ENCODE results near the gene ADAM12. TPM values are rescaled to one million over a fixed set of nuclear protein-coding genes. Genes with fewer than 3 reads are reported as not detected.

ADAM12 gene
- total and polyA plus RNA-seq, 2 donors from 2014 or later: 0.26 to 3.3 TPM

DNA sequence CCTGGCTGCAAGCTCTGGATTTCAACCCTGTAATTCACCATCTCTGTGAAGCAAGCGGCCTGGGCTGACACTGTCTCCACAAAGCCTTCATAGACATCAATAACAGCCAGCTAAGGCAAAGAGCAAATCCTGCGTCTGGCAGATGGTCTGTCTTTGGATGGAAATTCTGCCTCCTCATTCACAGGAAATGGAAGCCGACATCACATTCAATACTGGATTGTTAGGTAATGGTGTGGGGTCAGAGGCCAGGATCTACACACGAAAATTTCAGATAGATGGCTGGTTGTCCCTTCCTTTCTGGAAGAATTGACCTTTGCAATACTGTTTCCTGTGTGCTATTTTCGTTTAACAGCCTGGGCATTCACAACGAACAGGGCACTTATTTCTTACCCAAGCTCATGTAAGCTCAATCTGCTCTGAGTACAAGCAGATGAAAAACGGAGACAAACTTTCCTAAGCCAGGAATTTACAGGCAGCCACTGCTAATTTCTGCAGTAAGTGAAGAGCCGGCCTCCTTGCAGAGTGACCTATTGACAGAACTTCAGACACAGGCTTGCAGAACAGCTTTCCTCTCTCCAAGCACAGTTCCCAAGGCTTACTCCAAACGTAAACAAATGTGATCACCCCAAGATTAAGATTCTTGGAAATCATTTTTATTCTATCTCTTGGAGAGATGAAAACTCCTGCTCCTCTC lies 3.1 kb upstream of the ADAM12 start:
- TF ChIP-seq, protein P1, sequence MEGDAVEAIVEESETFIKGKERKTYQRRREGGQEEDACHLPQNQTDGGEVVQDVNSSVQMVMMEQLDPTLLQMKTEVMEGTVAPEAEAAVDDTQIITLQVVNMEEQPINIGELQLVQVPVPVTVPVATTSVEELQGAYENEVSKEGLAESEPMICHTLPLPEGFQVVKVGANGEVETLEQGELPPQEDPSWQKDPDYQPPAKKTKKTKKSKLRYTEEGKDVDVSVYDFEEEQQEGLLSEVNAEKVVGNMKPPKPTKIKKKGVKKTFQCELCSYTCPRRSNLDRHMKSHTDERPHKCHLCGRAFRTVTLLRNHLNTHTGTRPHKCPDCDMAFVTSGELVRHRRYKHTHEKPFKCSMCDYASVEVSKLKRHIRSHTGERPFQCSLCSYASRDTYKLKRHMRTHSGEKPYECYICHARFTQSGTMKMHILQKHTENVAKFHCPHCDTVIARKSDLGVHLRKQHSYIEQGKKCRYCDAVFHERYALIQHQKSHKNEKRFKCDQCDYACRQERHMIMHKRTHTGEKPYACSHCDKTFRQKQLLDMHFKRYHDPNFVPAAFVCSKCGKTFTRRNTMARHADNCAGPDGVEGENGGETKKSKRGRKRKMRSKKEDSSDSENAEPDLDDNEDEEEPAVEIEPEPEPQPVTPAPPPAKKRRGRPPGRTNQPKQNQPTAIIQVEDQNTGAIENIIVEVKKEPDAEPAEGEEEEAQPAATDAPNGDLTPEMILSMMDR (IDR thresholded peaks at IDR 0.05; ENCODE audit: borderline replicate concordance, extremely low read depth, insufficient read depth): no peak
- Histone ChIP-seq H3K9ac (ENCODE audit: low read length in 3 of 3) (no peak overlapping the region), H3K27ac (ENCODE audit: low read depth in 2 of 2, low read length in 2 of 2) (no peak overlapping the region)

DNA sequence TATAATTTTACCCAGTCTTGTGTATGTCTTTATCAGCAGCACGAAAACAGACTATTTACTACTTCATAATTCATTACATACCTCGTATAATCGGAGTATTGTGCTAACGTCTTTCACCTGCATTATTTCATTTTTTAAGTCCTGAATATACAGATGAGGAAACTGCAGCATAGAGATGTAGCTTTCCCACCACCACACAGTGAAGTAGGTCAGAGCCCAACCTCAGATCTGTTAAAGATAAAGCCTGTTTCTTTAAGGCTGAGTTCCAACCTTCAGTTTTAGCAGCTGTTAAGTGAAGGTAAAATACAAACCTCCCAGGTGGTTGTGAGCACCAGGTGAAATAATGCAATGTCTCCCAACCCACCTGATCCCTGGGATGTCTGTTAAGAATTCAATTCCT lies 2.0 kb upstream of the ADAM12 start:
- H3K27ac ChIP-seq (ENCODE audit: low read depth in 2 of 2, low read length in 2 of 2): no peak overlapping the region
- no peak overlapping the region for H3K9ac ChIP-seq (ENCODE audit: low read length in 3 of 3)
- no peak for FAIRE-seq
- DNase-seq: no peak
- H3K36me3 ChIP-seq (ENCODE audit: control insufficient read depth in 2 of 3, insufficient read depth in 3 of 3, low read length in 3 of 3): no peaks in the 10 kb centered on the region
- peaks cover 0 to 2% (median 0%) of the 10 kb centered on the region in 3 donors for H3K4me1 ChIP-seq (ENCODE audit: control insufficient read depth in 2 of 3, insufficient read depth in 2 of 3, low read depth in 1 of 3, low read length in 3 of 3)
- intact Hi-C loops (cut with DNase I): no loop called here
- H3K27me3 ChIP-seq (ENCODE audit: control insufficient read depth, insufficient read depth, low read length): no peaks in the 10 kb centered on the region
- no peaks in the 10 kb centered on the region for H3K9me3 ChIP-seq (ENCODE audit: control insufficient read depth in 2 of 3, insufficient read depth in 1 of 3, low read length in 3 of 3)
- TF ChIP-seq, protein P1 (IDR thresholded peaks at IDR 0.05; ENCODE audit: borderline replicate concordance, extremely low read depth, insufficient read depth): no peak
- no peak overlapping the region for H3K4me3 ChIP-seq (ENCODE audit: low read length in 3 of 3)

More for the DNA sequence above, 3.1 kb upstream of the ADAM12 start:
- no peaks in the 10 kb centered on the region for H3K9me3 ChIP-seq (ENCODE audit: control insufficient read depth in 2 of 3, insufficient read depth in 1 of 3, low read length in 3 of 3)
- peak in 1 of 5 donors; percentile 61 for DNase-seq
- FAIRE-seq: no peak
- intact Hi-C loops (cut with DNase I): no loop called here
- H3K4me3 ChIP-seq (ENCODE audit: low read length in 3 of 3): no peak overlapping the region
- no peaks in the 10 kb centered on the region for H3K27me3 ChIP-seq (ENCODE audit: control insufficient read depth, insufficient read depth, low read length)
- no peaks in the 10 kb centered on the region for H3K36me3 ChIP-seq (ENCODE audit: control insufficient read depth in 2 of 3, insufficient read depth in 3 of 3, low read length in 3 of 3)
- H3K4me1 ChIP-seq (ENCODE audit: control insufficient read depth in 2 of 3, insufficient read depth in 2 of 3, low read depth in 1 of 3, low read length in 3 of 3): peaks cover 0 to 2% (median 0%) of the 10 kb centered on the region in 3 donors

DNA sequence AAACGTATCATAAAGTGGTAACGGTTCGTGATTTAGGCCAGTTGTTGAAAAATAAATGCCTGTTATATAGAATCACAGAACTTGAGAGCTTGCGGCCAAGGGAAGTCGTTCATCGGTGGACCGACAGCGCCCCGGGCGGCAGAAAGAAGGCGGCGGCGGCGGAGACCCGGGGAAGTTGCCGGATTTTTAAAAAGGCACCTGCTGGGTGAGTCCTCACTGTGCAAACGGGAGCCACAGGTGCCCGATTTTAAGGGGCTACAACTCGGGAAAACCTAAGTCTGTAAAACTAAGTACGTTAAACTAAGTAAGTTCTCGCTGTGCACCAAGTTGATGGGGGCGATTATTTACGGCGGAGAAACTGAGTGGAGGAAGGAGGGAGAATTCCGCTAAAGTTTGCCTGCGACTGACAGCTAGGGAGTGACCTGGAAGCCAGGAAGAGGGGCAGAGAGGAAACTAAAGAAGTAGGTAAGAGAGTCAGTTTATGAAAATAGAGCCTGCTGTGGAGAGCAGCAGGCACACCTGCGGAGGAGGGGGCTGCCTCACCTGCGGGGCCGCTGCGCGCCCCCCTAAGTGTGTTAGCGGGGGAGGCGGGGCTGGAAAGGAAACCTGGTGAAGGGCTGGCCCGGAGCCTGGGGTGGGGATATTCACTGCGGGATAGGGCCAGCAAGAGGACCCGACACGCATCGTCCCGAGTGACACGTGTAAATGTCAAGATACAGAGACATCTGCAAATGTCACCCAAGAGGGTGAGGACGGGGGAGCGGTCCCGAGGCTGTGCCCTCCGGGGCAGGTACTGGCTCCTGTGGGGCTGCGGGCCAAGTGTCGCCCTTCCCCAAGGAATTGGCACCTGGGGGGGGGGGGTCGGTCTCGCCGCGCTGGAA lies 996 bp downstream of the ADAM12 start:
- intact Hi-C loops (cut with DNase I): loop anchor here (10.0 kb wide), 1 partner anchor 402 kb away; no protein-coding TSS in a partner anchor
- Histone ChIP-seq H3K9ac (ENCODE audit: low read length in 3 of 3) (peak overlapping the region in 1 of 3 donors; percentile 50), H3K9me3 (ENCODE audit: control insufficient read depth in 2 of 3, insufficient read depth in 1 of 3, low read length in 3 of 3) (peaks cover 0 to 6% (median 0%) of the 10 kb centered on the region in 3 donors), H3K4me1 (ENCODE audit: control insufficient read depth in 2 of 3, insufficient read depth in 2 of 3, low read depth in 1 of 3, low read length in 3 of 3) (peaks cover 0 to 2% (median 0%) of the 10 kb centered on the region in 3 donors), H3K27ac (ENCODE audit: low read depth in 2 of 2, low read length in 2 of 2) (no peak overlapping the region), H3K4me3 (ENCODE audit: low read length in 3 of 3) (peak overlapping the region; percentile 46 to 75 (median 48)), H3K27me3 (ENCODE audit: control insufficient read depth, insufficient read depth, low read length) (no peaks in the 10 kb centered on the region), H3K36me3 (ENCODE audit: control insufficient read depth in 2 of 3, insufficient read depth in 3 of 3, low read length in 3 of 3) (no peaks in the 10 kb centered on the region)
- TF ChIP-seq, protein P1 (IDR thresholded peaks at IDR 0.05; ENCODE audit: borderline replicate concordance, extremely low read depth, insufficient read depth): peak; percentile 64
- DNase-seq (peak; percentile 77 to 87 (median 83)), FAIRE-seq (no peak)
